ENCODE measurements around the gene PLA2R1.

GRCh38 chr2:159944874-159945273 lies 117.5 kb downstream of the PLA2R1 start:
- TF ChIP-seq TEAD4 (IDR thresholded peaks at IDR 0.05; ENCODE audit: borderline replicate concordance, insufficient read depth) (no peak), RFX5 (IDR thresholded peaks at IDR 0.05; ENCODE audit: low read length) (no peak), RAD21 (IDR thresholded peaks at IDR 0.05; ENCODE audit: low read length) (no peak), PBX3 (IDR thresholded peaks at IDR 0.05) (no peak), EP300 (IDR thresholded peaks at IDR 0.05; ENCODE audit: borderline replicate concordance in 1 of 2, low read depth in 1 of 2, low read length in 1 of 2) (no peak), ELF1 (IDR thresholded peaks at IDR 0.05) (no peak), REST (IDR thresholded peaks at IDR 0.05; ENCODE audit: low read depth, low read length) (no peak), POLR2AphosphoS5 (IDR thresholded peaks at IDR 0.05; ENCODE audit: low read depth, low read length) (no peak), YY1 (IDR thresholded peaks at IDR 0.05; ENCODE audit: low read depth) (no peak)
- TF ChIP-seq, protein P1, sequence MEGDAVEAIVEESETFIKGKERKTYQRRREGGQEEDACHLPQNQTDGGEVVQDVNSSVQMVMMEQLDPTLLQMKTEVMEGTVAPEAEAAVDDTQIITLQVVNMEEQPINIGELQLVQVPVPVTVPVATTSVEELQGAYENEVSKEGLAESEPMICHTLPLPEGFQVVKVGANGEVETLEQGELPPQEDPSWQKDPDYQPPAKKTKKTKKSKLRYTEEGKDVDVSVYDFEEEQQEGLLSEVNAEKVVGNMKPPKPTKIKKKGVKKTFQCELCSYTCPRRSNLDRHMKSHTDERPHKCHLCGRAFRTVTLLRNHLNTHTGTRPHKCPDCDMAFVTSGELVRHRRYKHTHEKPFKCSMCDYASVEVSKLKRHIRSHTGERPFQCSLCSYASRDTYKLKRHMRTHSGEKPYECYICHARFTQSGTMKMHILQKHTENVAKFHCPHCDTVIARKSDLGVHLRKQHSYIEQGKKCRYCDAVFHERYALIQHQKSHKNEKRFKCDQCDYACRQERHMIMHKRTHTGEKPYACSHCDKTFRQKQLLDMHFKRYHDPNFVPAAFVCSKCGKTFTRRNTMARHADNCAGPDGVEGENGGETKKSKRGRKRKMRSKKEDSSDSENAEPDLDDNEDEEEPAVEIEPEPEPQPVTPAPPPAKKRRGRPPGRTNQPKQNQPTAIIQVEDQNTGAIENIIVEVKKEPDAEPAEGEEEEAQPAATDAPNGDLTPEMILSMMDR (IDR thresholded peaks at IDR 0.05), result no peak

Data from SK-N-SH (cell line).